ENCODE results near the gene ACP2.

ACP2 gene, protein sequence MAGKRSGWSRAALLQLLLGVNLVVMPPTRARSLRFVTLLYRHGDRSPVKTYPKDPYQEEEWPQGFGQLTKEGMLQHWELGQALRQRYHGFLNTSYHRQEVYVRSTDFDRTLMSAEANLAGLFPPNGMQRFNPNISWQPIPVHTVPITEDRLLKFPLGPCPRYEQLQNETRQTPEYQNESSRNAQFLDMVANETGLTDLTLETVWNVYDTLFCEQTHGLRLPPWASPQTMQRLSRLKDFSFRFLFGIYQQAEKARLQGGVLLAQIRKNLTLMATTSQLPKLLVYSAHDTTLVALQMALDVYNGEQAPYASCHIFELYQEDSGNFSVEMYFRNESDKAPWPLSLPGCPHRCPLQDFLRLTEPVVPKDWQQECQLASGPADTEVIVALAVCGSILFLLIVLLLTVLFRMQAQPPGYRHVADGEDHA

GRCh38 chr11:47248664-47249377 lies at the start of gene ACP2:
ACP2 (minus strand) TSS chr11:47248814; CDS start chr11:47248789, 25 bp downstream.
- peak; percentile 95 for DNase-seq (ENCODE audit: low read depth, low spot score)

- DNase-seq (ENCODE audit: low read depth, low spot score): no peak
Measured at GRCh38 chr11:47296045-47296444, 47.4 kb upstream of the ACP2 start.

- no peak for DNase-seq (ENCODE audit: low read depth, low spot score)
Measured at GRCh38 chr11:47295385-47295784, 46.8 kb upstream of the ACP2 start.

DNA sequence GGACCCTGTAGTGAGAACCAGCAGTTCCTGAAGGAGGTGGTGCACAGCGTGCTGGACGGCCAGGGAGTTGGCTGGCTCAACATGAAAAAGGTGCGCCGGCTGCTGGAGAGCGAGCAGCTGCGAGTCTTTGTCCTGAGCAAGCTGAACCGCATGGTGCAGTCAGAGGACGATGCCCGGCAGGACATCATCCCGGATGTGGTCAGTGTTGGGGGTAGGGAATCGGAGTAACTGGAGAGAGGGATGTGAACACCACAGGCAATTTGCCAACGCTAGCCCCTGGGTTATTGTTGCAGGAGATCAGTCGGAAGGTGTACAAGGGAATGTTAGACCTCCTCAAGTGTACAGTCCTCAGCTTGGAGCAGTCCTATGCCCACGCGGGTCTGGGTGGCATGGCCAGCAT lies 41.2 kb upstream of the ACP2 start:
- no peak for DNase-seq (ENCODE audit: low read depth, low spot score)

DNA sequence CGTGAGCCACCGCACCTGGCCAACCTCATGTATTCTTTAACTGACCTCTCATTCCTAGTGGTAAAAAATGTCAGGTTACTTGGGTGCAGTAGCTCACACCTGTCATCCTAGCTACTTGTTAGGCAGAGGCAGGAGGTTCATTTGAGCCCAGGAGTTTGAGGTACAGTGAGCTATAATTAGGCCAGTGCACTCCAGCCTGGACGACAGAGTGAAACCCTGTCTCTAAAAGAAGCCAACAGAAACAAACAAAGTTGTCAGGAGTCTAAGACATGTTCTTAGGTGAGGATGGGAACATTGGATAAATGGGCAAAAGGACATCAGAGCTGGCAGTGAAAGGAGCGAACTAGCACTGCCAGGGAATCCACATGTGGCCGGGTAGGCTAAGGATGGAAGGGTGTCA lies 39.5 kb upstream of the ACP2 start:
- DNase-seq (ENCODE audit: low read depth, low spot score): no peak

GRCh38 chr11:47285969-47286770 lies 37.6 kb upstream of the ACP2 start:
- no peak for DNase-seq (ENCODE audit: low read depth, low spot score)

DNA sequence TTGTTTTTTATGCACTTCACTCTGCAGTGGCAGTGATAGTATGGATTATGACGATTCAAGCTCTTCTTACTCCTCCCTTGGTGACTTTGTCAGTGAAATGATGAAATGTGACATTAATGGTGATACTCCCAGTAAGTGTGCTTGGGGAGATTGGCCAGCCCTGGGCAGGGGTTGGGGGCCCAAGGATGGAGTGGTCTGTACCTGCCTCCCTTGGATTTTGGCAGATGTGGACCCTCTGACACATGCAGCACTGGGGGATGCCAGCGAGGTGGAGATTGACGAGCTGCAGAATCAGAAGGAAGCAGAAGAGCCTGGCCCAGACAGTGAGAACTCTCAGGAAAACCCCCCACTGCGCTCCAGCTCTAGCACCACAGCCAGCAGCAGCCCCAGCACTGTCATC lies 35.5 kb upstream of the ACP2 start:
- no peak for DNase-seq (ENCODE audit: low read depth, low spot score)

DNA sequence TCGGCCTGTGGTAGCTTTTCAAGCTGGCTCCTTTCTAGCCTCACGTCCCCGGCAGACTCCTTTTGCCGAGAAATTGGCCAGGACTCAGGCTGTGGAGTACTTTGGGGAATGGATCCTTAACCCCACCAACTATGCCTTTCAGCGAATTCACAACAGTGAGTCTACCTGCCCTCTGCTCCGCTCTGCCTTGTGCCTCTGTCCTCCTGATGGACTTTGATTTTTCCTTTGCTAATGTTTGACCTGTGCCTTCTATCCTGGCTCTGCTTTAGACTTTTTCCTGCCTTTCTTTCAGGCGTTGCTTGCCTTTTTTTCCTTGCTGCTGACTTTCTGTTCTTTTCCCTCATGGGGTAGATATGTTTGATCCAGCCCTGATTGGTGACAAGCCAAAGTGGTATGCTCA lies 33.8 kb upstream of the ACP2 start:
- DNase-seq (ENCODE audit: low read depth, low spot score): no peak

- DNase-seq (ENCODE audit: low read depth, low spot score): no peak
Measured at GRCh38 chr11:47280860-47281259, 32.2 kb upstream of the ACP2 start.

DNA sequence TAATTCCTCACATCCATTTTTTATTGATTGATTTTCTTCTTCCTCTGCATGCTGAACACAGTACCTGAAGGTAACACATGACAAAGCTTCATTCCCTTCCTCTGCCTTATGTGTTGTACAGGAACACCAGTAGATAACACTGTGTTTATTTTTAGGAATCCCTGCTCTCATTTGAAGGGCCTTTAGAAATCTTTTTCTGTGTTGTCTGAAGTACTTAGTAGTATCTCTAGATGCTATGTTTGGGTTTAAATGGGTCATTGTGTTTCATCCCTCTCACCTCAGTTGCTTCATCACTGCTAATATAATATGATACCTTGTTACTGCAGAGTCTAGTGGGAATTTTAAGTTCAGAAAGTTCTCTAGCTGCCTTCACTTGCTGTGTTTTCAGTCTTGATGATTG lies 31.5 kb upstream of the ACP2 start:
- DNase-seq (ENCODE audit: low read depth, low spot score): no peak

- no peak for DNase-seq (ENCODE audit: low read depth, low spot score)
Measured at GRCh38 chr11:47278769-47279168, 30.2 kb upstream of the ACP2 start.

DNA sequence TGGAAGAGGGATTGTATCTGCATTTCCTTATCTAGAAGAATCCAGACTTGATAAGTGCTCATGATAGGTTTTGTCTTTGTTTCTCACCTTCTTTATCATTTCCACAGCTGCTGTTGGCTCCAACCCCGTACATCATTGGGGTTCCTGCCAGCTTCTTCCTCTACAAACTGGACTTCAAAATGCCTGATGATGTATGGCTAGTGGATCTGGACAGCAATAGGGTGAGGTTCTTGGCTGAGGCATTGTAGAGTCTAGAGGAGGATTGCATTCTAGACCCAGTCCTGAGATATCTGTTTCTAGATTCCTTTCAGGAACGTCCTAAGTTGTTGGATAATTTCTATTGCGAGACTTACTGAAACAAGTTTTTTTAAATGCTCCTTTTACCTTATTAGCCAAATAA lies 29.4 kb upstream of the ACP2 start:
- no peak for DNase-seq (ENCODE audit: low read depth, low spot score)

DNA sequence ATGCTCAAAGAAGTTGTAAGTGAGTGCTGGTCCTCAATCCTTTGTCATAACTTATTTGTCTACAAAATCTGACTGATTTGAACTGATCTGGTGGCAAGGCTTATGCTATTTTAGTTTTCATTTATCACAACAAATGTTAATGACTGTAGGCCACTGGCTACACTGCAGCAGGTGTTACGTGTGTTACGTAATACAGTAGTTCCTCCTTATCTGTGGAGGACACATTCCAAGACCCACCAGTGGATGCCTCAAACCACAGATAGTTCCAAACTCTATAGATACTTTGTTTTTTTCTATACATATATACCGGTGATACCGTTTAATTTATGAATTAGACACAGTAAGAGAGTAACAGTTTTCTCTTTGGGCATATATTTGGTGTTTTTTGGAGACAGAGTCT lies 28.3 kb upstream of the ACP2 start:
- no peak for DNase-seq (ENCODE audit: low read depth, low spot score)

DNA sequence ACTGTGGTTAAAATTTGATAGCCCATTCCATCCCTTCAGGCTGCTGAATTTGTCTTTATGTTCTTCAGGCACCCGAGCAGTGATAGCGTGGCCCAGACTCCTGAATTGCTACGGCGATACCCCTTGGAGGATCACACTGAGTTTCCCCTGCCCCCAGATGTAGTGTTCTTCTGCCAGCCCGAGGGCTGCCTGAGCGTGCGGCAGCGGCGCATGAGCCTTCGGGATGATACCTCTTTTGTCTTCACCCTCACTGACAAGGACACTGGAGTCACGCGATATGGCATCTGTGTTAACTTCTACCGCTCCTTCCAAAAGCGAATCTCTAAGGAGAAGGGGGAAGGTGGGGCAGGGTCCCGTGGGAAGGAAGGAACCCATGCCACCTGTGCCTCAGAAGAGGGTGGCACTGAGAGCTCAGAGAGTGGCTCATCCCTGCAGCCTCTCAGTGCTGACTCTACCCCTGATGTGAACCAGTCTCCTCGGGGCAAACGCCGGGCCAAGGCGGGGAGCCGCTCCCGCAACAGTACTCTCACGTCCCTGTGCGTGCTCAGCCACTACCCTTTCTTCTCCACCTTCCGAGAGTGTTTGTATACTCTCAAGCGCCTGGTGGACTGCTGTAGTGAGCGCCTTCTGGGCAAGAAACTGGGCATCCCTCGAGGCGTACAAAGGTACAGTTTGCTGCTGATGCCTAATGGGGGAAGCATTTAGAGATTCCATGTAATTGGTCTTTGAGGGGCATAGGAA lies 26.1 kb upstream of the ACP2 start:
- DNase-seq (ENCODE audit: low read depth, low spot score): no peak

DNA sequence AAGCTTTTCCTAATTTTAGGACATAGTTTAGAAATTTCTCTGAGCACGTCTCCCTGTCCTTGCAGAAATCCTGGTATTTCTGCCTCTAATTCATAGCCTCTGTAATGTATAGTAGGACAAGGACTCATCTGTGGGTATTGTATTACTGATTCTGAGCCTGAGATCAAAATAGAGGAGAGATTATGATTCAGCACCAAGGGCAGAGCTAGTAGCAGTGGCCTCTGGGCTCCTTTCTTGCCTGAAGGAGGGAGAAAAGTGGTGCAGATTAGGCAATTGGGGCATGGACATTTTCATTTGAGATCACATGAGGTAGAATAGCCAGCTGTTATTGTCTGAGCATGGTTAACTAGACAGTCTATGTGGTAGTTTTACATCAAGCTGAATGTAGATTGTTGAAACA lies 24.1 kb upstream of the ACP2 start:
- DNase-seq (ENCODE audit: low read depth, low spot score): no peak

GRCh38 chr11:47271961-47272661 lies 23.5 kb upstream of the ACP2 start:
- no peak for DNase-seq (ENCODE audit: low read depth, low spot score)

GRCh38 chr11:47271328-47271727 lies 22.7 kb upstream of the ACP2 start:
- DNase-seq (ENCODE audit: low read depth, low spot score): no peak

- no peak for DNase-seq (ENCODE audit: low read depth, low spot score)
Measured at GRCh38 chr11:47270331-47271271, 22.0 kb upstream of the ACP2 start.

- DNase-seq (ENCODE audit: low read depth, low spot score): peak; percentile 77
Measured at GRCh38 chr11:47269829-47270305, 21.3 kb upstream of the ACP2 start, which contains the start of gene MADD. MADD (plus strand) TSS chr11:47270133.
